NCI-H510A (cell line): ENCODE data around the gene MPRIP.

Experiments used
- DNase-seq: peaks from one replicate; lab custom pipeline; 2025; lab: John Stamatoyannopoulos, UW

The MPRIP gene

GRCh38 chr17:17087424-17088015, 45.3 kb downstream of the MPRIP start:
- DNase-seq = no peak

- no peak for DNase-seq
Measured at GRCh38 chr17:17088086-17088485, 45.8 kb downstream of the MPRIP start.

GRCh38 chr17:17088541-17089525, 46.6 kb downstream of the MPRIP start:
- no peak for DNase-seq

- DNase-seq = no peak
Measured at GRCh38 chr17:17089796-17090641, 47.8 kb downstream of the MPRIP start.

GRCh38 chr17:17090642-17091103, 48.4 kb downstream of the MPRIP start:
- no peak for DNase-seq

GRCh38 chr17:17091276-17091675, 49.0 kb downstream of the MPRIP start:
- no peak for DNase-seq

- DNase-seq = no peak
Measured at GRCh38 chr17:17091856-17092756, 49.8 kb downstream of the MPRIP start.

- no peak for DNase-seq
Measured at GRCh38 chr17:17093764-17094163, 51.5 kb downstream of the MPRIP start.

GRCh38 chr17:17096438-17097178, 54.4 kb downstream of the MPRIP start:
- DNase-seq = no peak

- DNase-seq = no peak
Measured at GRCh38 chr17:17097763-17098345, 55.6 kb downstream of the MPRIP start.

- DNase-seq = no peak
Measured at GRCh38 chr17:17098551-17099179, 56.4 kb downstream of the MPRIP start.

GRCh38 chr17:17102176-17102575, 59.9 kb downstream of the MPRIP start:
- DNase-seq = no peak

GRCh38 chr17:17103160-17103559, 60.9 kb downstream of the MPRIP start:
- DNase-seq = no peak

GRCh38 chr17:17104036-17104435, 61.8 kb downstream of the MPRIP start:
- no peak for DNase-seq

GRCh38 chr17:17104494-17104893, 62.2 kb downstream of the MPRIP start:
- no peak for DNase-seq

- DNase-seq = no peak
Measured at GRCh38 chr17:17105976-17106375, 63.7 kb downstream of the MPRIP start.

GRCh38 chr17:17106756-17107155, 64.5 kb downstream of the MPRIP start:
- no peak for DNase-seq

- DNase-seq = no peak
Measured at GRCh38 chr17:17107281-17107680, 65.0 kb downstream of the MPRIP start.

- DNase-seq = no peak
Measured at GRCh38 chr17:17107891-17108431, 65.7 kb downstream of the MPRIP start.
